PC-9 (cell line): ENCODE measurements around the gene BSCL2. TPM values are rescaled to one million over a fixed set of nuclear protein-coding genes. Genes with fewer than 3 reads are reported as not detected.

Source experiments
- BruUV-seq: library from RNA; stranded (reverse); fragments of 400-500 nt; replicated peaks from 2 replicates; lab custom pipeline; 2021; lab: Mats Ljungman, UMichigan
- CTCF ChIA-PET: fragments of 300-600 bp; sonication (Branson Sonifier 250); formaldehyde crosslinking; loops from one replicate; lab custom pipeline; 2022; ENCODE audit warnings: antibody characterized with exemption; lab: Charles Lee
- POLR2A ChIA-PET: fragments of 300-600 bp; sonication (Branson Sonifier 250); formaldehyde crosslinking; loops from one replicate; lab custom pipeline; 2022; ENCODE audit warnings: antibody characterized with exemption; ENCODE audit not compliant: unreplicated experiment; lab: Charles Lee
- DNase-seq, 2 experiments: peaks; one replicate each; pipeline versions ENCODE4 v3.0.0 to v3.0.0-alpha.2; 2015 to 2022; ENCODE audit warnings: mixed read lengths in 1 of 2
- H2AFZ ChIP-seq: fragments of 200-600 bp; sonication (generic); 2 replicates; pipeline ENCODE4 v1.8.1; 2017; ENCODE audit warnings: antibody characterized with exemption
- H3F3A ChIP-seq: fragments of 200-600 bp; sonication (generic); 2 replicates; pipeline ENCODE4 v1.8.1; 2017; ENCODE audit warnings: antibody characterized with exemption, mild to moderate bottlenecking, low read depth; ENCODE audit not compliant: insufficient read depth
- H3K27ac ChIP-seq: fragments of 200-600 bp; sonication (generic); 2 replicates; pipeline ENCODE4 v1.6.1; 2016; ENCODE audit warnings: mixed run types
- H3K27me3 ChIP-seq: fragments of 200-600 bp; sonication (generic); 2 replicates; pipeline ENCODE4 v1.6.1; 2016; ENCODE audit warnings: low read depth, mixed run types; ENCODE audit not compliant: insufficient read depth
- H3K36me3 ChIP-seq: fragments of 200-600 bp; sonication (generic); 2 replicates; pipeline ENCODE4 v1.6.1; 2016; ENCODE audit warnings: low read depth, mixed run types
- H3K4me1 ChIP-seq: fragments of 200-600 bp; sonication (generic); replicated peaks from 2 replicates; pipeline ENCODE4 v1.6.1; 2016; ENCODE audit warnings: mixed run types; ENCODE audit not compliant: insufficient read depth
- H3K4me2 ChIP-seq: fragments of 200-600 bp; sonication (generic); 2 replicates; pipeline ENCODE4 v1.6.1; 2017; ENCODE audit warnings: mixed run types
- H3K4me3 ChIP-seq: fragments of 200-600 bp; sonication (generic); 2 replicates; pipeline ENCODE4 v1.6.1; 2016; ENCODE audit warnings: mixed run types
- H3K79me2 ChIP-seq: fragments of 200-600 bp; sonication (generic); 2 replicates; pipeline ENCODE4 v1.6.1; 2017; ENCODE audit warnings: low read depth, mixed run types
- H3K9me2 ChIP-seq: fragments of 200-600 bp; sonication (generic); 2 replicates; pipeline ENCODE4 v1.8.1; 2017; ENCODE audit warnings: mild to moderate bottlenecking; ENCODE audit not compliant: insufficient read depth
- H3K9me3 ChIP-seq: fragments of 200-600 bp; sonication (generic); 2 replicates; pipeline ENCODE4 v1.8.1; 2016; ENCODE audit warnings: low read depth; ENCODE audit not compliant: insufficient read depth
- H4K20me1 ChIP-seq: fragments of 200-600 bp; sonication (generic); 2 replicates; pipeline ENCODE4 v1.8.1; 2017; ENCODE audit not compliant: insufficient read depth
- EZH2 ChIP-seq: fragments of 200-600 bp; sonication (generic); IDR thresholded peaks from 2 replicates; pipeline ENCODE4 v1.8.0; 2017; ENCODE audit warnings: antibody characterized with exemption, low read depth
- intact Hi-C: fragments of 100-400 bp; cut with micrococcal nuclease; formaldehyde crosslinking; loops from one replicate; pipeline ENCODE4 v1.10.0; 2022; ENCODE audit not compliant: unreplicated experiment
- total RNA-seq: library from RNA; stranded (reverse); gene quantifications from 2 replicates; pipeline ENCODE4 v1.2.3, GENCODE V29; 2021
- TF ChIP-seq, protein P1 (sequence below): fragments of 200-600 bp; sonication (generic); conservative IDR thresholded peaks from 2 replicates; pipeline ENCODE4 v1.6.1; 2017; ENCODE audit warnings: mixed run types, antibody characterized with exemption, mild to moderate bottlenecking, moderate library complexity

Gene BSCL2
- total RNA-seq, 1 experiment from 2014 or later, result 201 TPM

DNA sequence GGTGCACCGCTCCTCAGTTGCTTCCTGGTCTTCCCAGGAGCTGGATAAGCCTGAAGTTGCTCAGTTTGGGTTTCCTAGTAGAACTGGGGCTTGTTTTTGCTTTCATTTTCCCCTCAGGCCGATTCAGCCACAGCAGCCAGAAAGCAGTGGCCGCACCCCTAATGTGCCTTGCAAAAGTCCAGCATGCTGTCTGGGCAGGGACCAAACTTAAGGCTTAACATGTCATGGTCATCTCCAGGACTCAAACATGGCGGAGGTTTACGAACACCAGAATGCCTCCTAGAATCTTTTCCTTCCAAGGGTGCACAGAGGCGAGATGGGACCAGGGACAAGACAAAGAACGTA lies 2.7 kb upstream of the BSCL2 start:
- Histone ChIP-seq H3K9me2 (no peaks in the 10 kb centered on the region), H3K4me2 (peak overlapping the region; percentile 69), H3F3A (peaks cover 70% of the 10 kb centered on the region), H4K20me1 (no peaks in the 10 kb centered on the region), H3K27ac (peak overlapping the region; percentile 87), H3K4me3 (peak overlapping the region; percentile 54), H2AFZ (peak overlapping the region; percentile 90), H3K4me1 (peaks cover 31% of the 10 kb centered on the region), H3K36me3 (peaks cover 20% of the 10 kb centered on the region), H3K27me3 (no peaks in the 10 kb centered on the region), H3K9me3 (no peaks in the 10 kb centered on the region), H3K79me2 (peaks cover 7% of the 10 kb centered on the region)
- TF ChIP-seq EZH2, result no peak
- TF ChIP-seq, protein P1, sequence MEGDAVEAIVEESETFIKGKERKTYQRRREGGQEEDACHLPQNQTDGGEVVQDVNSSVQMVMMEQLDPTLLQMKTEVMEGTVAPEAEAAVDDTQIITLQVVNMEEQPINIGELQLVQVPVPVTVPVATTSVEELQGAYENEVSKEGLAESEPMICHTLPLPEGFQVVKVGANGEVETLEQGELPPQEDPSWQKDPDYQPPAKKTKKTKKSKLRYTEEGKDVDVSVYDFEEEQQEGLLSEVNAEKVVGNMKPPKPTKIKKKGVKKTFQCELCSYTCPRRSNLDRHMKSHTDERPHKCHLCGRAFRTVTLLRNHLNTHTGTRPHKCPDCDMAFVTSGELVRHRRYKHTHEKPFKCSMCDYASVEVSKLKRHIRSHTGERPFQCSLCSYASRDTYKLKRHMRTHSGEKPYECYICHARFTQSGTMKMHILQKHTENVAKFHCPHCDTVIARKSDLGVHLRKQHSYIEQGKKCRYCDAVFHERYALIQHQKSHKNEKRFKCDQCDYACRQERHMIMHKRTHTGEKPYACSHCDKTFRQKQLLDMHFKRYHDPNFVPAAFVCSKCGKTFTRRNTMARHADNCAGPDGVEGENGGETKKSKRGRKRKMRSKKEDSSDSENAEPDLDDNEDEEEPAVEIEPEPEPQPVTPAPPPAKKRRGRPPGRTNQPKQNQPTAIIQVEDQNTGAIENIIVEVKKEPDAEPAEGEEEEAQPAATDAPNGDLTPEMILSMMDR, result peak; percentile 21; the same call in 1 of the 2 replicates
- TSS peak; percentile 79 for BruUV-seq
- intact Hi-C loops, result no loop called here
- POLR2A ChIA-PET, result interaction anchor here (0.6 kb wide), 2 partner anchors 44 to 88 kb away, joined by 5 to 10 read pairs; partner anchors contain the start of genes B3GAT3 and ZBTB3
- CTCF ChIA-PET, result interaction anchor here (0.6 kb wide), 1 partner anchor 87 kb away, joined by 5 read pairs; no protein-coding TSS in a partner anchor
- no peak for DNase-seq

DNA sequence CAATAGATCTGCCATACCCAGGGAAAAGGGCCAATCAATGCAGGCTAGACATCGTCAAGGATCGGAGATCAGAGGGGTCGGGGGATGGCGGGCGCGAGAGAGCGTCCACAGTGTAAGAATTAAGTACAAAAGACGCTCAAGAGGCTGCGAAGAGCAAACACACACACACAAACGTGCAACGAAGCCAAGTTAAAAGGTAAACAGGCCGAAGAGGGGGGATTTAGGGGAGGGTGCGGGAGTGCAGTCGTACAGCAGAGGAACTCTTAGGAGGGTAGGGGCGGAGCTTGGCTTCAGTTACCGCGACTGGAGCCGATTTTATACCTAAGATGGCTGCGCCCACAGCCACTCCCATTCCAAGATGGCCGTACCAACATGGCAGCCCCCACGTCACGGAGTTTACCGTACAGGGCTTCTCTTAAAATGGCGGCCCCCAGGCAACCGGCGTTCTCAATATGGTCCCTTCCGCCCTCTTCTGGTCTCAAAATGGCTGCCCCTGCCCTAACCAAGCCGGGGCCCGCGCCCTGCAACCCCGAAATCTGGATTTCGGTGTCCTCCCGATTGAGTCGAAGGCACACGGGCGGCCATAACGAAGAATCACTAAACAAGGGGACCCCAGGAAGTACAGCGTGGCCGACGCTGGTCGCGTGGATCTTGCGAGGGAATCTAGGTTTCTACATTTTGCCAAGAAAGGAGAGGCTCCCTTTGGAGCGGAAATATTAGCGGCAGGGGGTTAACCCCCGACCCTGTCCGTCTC lies 2.2 kb upstream of the BSCL2 start:
- H3K79me2 ChIP-seq, result peaks cover 12% of the 10 kb centered on the region
- TF ChIP-seq, protein P1, result peak; percentile 29; the same call in 1 of the 2 replicates
- TF ChIP-seq EZH2, result no peak
- ChIA-PET POLR2A (interaction anchor here (0.5 to 0.8 kb wide), 5 partner anchors 30 to 118 kb away, joined by 3 to 10 read pairs (median 3); partner anchors contain the start of genes B3GAT3 and ZBTB3), CTCF (interaction anchor here (0.6 kb wide), 1 partner anchor 88 kb away, joined by 5 read pairs; no protein-coding TSS in a partner anchor)
- DNase-seq, result peak; percentile 94 to 95
- H3K36me3 ChIP-seq, result peaks cover 16% of the 10 kb centered on the region
- intact Hi-C loops, result loop anchor here (2.0 to 5.0 kb wide), 3 partner anchors 45 to 133 kb away; partner anchors contain the start of genes EML3, ROM1 and ZBTB3
- no peaks in the 10 kb centered on the region for H3K27me3 ChIP-seq
- H4K20me1 ChIP-seq, result no peaks in the 10 kb centered on the region
- peaks cover 36% of the 10 kb centered on the region for H3K4me1 ChIP-seq
- H3K4me2 ChIP-seq, result peak overlapping the region; percentile 69
- peak overlapping the region; percentile 87 for H3K27ac ChIP-seq
- H3K9me3 ChIP-seq, result no peaks in the 10 kb centered on the region
- H3K9me2 ChIP-seq, result no peaks in the 10 kb centered on the region
- peak overlapping the region; percentile 54 for H3K4me3 ChIP-seq
- H2AFZ ChIP-seq, result peak overlapping the region; percentile 90
- H3F3A ChIP-seq, result peaks cover 69% of the 10 kb centered on the region
- no TSS peak for BruUV-seq

DNA sequence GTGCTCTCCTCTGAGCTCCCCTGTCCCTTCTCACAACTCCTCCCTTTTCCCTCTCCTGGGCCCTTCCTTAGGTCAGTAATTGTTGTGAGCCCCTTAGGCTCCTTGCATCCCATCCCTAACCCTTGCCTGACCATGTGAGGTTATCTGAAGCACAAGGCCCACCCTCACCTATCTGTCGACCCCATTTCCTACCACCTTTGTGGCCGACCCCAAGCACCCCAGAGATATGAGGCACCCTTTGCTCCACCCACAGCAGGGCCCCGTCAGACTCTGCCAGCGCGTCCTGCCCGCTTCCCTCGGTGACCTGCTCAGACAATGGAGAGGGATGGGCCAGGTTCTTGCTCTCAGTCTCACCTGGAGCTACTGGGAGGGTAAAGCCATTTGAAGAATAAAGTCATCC lies 1.6 kb upstream of the BSCL2 start:
- H2AFZ ChIP-seq, result peak overlapping the region; percentile 66

More for the DNA sequence above, 1.6 kb upstream of the BSCL2 start:
- TF ChIP-seq, protein P1, result no peak
- no peak for TF ChIP-seq EZH2
- Histone ChIP-seq H3K4me2 (peak overlapping the region; percentile 69), H4K20me1 (no peaks in the 10 kb centered on the region), H3K9me2 (no peaks in the 10 kb centered on the region), H3K27ac (peak overlapping the region; percentile 87), H3K79me2 (peaks cover 15% of the 10 kb centered on the region), H3F3A (peaks cover 65% of the 10 kb centered on the region), H3K9me3 (no peaks in the 10 kb centered on the region), H3K4me1 (peaks cover 36% of the 10 kb centered on the region), H3K27me3 (no peaks in the 10 kb centered on the region), H3K36me3 (peaks cover 13% of the 10 kb centered on the region), H3K4me3 (peak overlapping the region; percentile 54)
- POLR2A ChIA-PET, result interaction anchor here (0.5 to 0.9 kb wide), 4 partner anchors 30 to 117 kb away, joined by 3 to 4 read pairs (median 3); partner anchors contain the start of genes C11orf98 and CSKMT
- intact Hi-C loops, result loop anchor here (2.0 to 5.0 kb wide), 3 partner anchors 46 to 134 kb away; partner anchors contain the start of genes EML3, ROM1 and ZBTB3
- CTCF ChIA-PET, result interaction anchor here (0.6 to 0.9 kb wide), 2 partner anchors 15 to 45 kb away, joined by 3 to 4 read pairs; partner anchors contain the start of gene ZBTB3
- BruUV-seq, result no TSS peak
- DNase-seq, result peak; percentile 45 to 66
